HepG2 (cell line): Measurements from ENCODE around the gene TLNRD1. TPM values are rescaled to one million over a fixed set of nuclear protein-coding genes. Genes with fewer than 3 reads are reported as not detected.

ENCODE experiments used
- ATF3 ChIP-seq: sonication (generic); formaldehyde crosslinking; IDR thresholded peaks from 2 replicates; pipeline ENCODE4 v1.4.0; 2020; ENCODE audit warnings: missing genetic modification reagents
- IRF1 ChIP-seq: sonication (generic); formaldehyde crosslinking; IDR thresholded peaks from 2 replicates; pipeline ENCODE4 v1.4.0; 2020; ENCODE audit warnings: low read depth, mild to moderate bottlenecking, missing genetic modification reagents
- IRF2 ChIP-seq: IDR thresholded peaks from 2 replicates; pipeline ENCODE4 v1.6.1; 2018; ENCODE audit warnings: missing genetic modification reagents, missing compliant biosample characterization
- NR2F1 ChIP-seq, 2 experiments: fragments of 450-650 bp in 1 of 2; formaldehyde crosslinking in 1 of 2; IDR thresholded peaks; 2 replicates each; pipeline versions ENCODE4 v1.5.0 to v1.6.1; 2016 to 2020; ENCODE audit warnings: mild to moderate bottlenecking in 1 of 2, missing compliant biosample characterization in 1 of 2, missing genetic modification reagents in 1 of 2, moderate library complexity in 1 of 2
- RNF219 ChIP-seq: sonication (generic); formaldehyde crosslinking; IDR thresholded peaks from 2 replicates; pipeline ENCODE4 v1.5.0; 2020; ENCODE audit warnings: mild to moderate bottlenecking, missing genetic modification reagents
- SNAI1 ChIP-seq: sonication (generic); formaldehyde crosslinking; IDR thresholded peaks from 2 replicates; pipeline ENCODE4 v1.5.0; 2020; ENCODE audit warnings: mild to moderate bottlenecking, missing genetic modification reagents, borderline replicate concordance
- TGIF2 ChIP-seq: IDR thresholded peaks from 2 replicates; pipeline ENCODE4 v1.6.1; 2016; ENCODE audit warnings: control low read depth, missing compliant biosample characterization
- ZNF430 ChIP-seq: sonication (generic); formaldehyde crosslinking; IDR thresholded peaks from 2 replicates; pipeline ENCODE4 v1.9.0; 2021; ENCODE audit warnings: mild to moderate bottlenecking, missing genetic modification reagents
- ZSCAN25 ChIP-seq: sonication (generic); formaldehyde crosslinking; IDR thresholded peaks from 2 replicates; pipeline ENCODE4 v1.8.0; 2022; ENCODE audit warnings: mild to moderate bottlenecking, missing genetic modification reagents
- ZUFSP ChIP-seq: sonication (generic); formaldehyde crosslinking; IDR thresholded peaks from 2 replicates; pipeline ENCODE4 v1.9.0; 2021; ENCODE audit warnings: missing genetic modification reagents, mild to moderate bottlenecking, borderline replicate concordance
- polyA plus RNA-seq, 8 experiments: library from polyadenylated mRNA; depleted of rRNA in 3 of 8; stranded (reverse) in 7 of 8; unstranded in 1 of 8; fragments of >200 nt; fragmentation: Illumina TruSeq in 4 of 8; extraction: Trizol in 4 of 8; gene quantifications; 2 replicates each; pipeline versions ENCODE4 v1.2.1 to v1.2.3, GENCODE V29; 2011 to 2016; ENCODE audit warnings: low read depth in 4 of 8, missing spikeins in 1 of 8, mixed read lengths in 1 of 8; ENCODE audit not compliant: insufficient read depth in 1 of 8
- total RNA-seq, 5 experiments: library from RNA; depleted of rRNA; stranded (reverse); fragments of >200 nt; fragmentation: Illumina TruSeq; extraction: Trizol; gene quantifications; 2 replicates each; pipeline ENCODE4 v1.2.3, GENCODE V29; 2016; ENCODE audit warnings: low read depth in 1 of 5

TLNRD1 gene
- total and polyA plus RNA-seq, 2 of the 13 experiments (the other 11 are each of a cell fraction or from before 2014, with no cell fraction given): 3.4 to 5.3 TPM

GRCh38 chr15:80989518-80990478, 10.9 kb upstream of the TLNRD1 start, which contains the start of gene MESD (continued):
- TF ChIP-seq ZNF430: no peak
- TF ChIP-seq NR2F1 (CRISPR knock-in tag; IDR thresholded peaks at IDR 0.05): peak in 1 of 2 experiments; percentile 49; a peak in 1 of 4 replicates
- TF ChIP-seq RNF219 (CRISPR knock-in tag): no peak
- TF ChIP-seq IRF2 (CRISPR knock-in tag): peak; percentile 40; the same call in 1 of the 2 replicates
- peak; percentile 34 for TF ChIP-seq ATF3
- no peak for TF ChIP-seq IRF1
- TF ChIP-seq SNAI1 (CRISPR knock-in tag): no peak
- TF ChIP-seq ZSCAN25: no peak
- TF ChIP-seq TGIF2 (CRISPR knock-in tag): 0 out of 2 replicates have a peak, but pooled peaks have one; percentile 45
- TF ChIP-seq ZUFSP (CRISPR knock-in tag): no peak
